GM19025 (cell line): Measurements from ENCODE around the gene RBFOX2.

Experiments
- ATAC-seq: cut with Tn5 transposase; IDR thresholded peaks from one replicate; pipeline ENCODE4 v1.9.1; 2021; ENCODE audit warnings: mild to moderate bottlenecking, low read depth, moderate library complexity; ENCODE audit not compliant: unreplicated experiment

RBFOX2 gene

DNA sequence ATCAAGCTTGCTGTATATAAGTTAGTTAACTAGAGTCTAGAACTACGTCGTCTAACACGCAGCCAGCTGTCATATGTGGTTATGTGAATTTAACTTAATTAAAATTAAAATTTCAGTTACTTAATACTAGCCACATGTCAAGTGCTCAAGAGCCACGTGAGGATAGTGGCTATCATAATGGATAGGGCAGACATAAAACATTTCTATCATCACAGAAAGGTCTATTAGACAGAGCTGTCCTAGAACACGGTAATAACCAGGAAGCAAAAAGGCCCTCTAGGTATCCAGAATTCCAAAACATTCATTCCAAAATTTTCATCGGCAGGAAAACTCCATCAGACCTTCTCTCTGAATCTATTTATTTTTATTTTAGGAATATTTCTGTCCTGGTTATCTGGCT lies 123.9 kb downstream of the RBFOX2 start:
- ATAC-seq = no peak

- ATAC-seq = no peak
Observed at GRCh38 chr22:35904336-35904692, 124.3 kb downstream of the RBFOX2 start.

- no peak for ATAC-seq
Observed at GRCh38 chr22:35903571-35904335, 124.9 kb downstream of the RBFOX2 start.

GRCh38 chr22:35900483-35901168 lies 128.0 kb downstream of the RBFOX2 start:
- no peak for ATAC-seq

GRCh38 chr22:35899736-35900135 lies 128.9 kb downstream of the RBFOX2 start:
- no peak for ATAC-seq

DNA sequence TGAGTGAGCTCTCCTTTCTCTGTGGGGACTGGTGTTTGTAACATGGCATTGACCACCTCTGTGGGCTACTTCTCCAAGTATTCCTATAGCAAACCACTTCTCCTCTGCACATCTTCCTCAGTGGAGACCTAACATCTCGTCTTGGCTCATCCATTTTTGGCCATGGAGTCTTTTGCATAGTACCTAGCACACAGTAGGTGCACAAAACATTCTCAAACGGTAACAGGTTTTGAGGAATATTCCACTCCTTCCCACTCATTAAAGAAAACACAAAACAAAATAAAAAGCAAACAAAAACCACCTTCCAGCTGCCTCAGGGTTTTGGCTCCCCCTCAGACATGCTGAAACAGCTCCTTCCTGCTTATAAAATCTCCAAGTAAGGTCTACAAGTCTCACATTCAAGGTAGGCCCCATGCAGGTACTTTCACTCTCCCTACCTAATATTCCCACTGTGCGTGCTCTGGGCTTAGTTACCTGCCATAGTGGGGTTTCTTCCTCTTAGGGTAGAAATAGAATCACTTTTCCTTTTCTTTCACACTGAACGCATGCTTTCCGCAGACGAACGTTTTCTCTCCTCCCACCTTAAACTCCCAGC lies 132.4 kb downstream of the RBFOX2 start:
- ATAC-seq = no peak

- ATAC-seq = no peak
Observed at GRCh38 chr22:35894937-35895708, 133.5 kb downstream of the RBFOX2 start.

DNA sequence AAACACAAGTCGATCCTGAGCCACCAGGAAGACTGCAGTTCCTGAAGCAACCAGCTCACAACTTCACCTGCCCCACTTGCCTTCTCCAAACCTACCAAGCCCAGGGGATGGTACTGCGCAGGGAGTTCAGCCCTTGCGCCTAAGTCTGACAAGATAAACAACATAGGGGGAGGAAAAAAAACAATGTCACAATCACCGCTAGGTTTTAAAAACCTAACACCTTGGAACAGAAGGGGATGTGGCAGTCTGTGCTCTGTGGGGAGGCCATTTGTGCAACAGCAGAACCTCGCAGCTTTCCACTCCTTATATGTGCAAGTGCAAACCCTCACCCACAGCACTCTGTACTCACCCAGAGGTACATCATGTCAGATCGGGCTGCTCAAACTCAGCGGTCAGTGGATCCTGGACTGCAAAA lies 134.2 kb downstream of the RBFOX2 start:
- ATAC-seq = no peak

DNA sequence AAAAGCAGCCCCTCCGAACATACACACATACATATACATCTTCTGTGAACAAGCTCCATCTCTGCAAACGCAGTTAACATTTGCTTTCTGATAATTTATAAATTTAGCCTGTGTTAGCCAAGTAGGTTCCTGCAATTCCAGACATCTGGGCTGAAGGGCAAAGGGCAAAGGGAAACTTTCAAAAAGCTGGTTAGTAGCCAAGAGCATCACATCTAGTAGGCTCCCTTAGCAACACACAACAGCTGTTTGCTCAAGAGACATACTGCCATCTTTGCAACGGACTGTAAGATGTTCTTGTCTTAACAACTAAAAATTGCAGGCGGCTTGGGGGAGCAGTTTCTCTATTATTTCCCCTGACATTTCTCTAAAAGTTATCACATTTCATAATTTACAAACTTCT lies 134.9 kb downstream of the RBFOX2 start:
- ATAC-seq = no peak

DNA sequence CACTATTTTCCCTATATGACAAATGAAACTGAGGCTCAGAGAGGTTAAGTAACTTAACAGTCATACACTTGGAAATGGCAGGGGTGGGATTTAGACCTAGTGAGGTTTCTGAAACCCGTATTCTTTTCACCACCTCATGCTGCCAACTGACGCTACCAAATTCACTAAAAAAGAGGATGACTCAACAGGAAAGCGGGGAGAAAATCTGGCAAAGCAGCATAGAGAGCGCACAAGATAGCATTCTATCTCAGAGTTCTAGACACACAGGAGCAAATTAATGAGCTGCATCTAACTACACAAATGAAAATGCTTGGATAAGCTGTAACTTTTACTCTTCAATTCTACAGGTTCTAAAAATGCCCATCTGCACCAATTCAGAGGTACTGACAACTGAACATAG lies 136.4 kb downstream of the RBFOX2 start:
- ATAC-seq = no peak

DNA sequence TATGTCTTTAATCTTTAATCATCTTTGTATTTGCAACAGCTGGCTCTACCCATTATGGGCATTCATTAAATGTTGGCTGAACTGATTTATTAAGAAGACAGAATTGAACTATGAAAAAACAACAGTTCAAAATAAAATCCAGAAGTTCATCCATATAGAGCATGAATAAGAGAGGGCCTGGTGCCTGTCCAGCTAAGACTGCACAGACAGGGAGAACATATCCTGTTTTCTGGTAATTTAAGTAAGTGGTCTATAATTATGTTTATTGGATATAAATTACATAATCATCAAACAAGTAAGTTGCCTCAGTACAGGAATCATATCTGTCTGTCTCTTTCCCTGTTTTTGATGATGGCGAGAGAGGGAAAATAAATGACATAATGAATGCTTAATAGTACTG lies 137.2 kb downstream of the RBFOX2 start:
- ATAC-seq = no peak

DNA sequence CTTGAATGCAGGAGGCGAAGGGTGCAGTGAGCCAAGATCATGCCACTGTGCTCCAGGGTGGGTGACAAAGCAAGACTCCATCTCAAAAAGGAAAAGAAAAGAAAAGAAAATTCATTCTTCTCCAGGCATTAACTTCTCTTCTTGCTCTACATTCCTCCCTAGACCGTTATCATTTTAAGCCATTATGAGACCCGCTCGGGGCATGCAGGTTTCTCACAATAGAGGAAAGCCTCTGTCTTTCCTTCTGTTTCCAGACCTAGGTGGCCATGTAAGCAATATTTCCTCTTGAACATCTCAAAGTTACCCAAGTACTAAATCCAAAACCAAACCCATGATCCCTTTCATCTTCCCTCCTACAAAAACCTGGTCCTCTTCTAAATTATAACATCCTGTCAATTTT lies 139.6 kb downstream of the RBFOX2 start:
- ATAC-seq = no peak

GRCh38 chr22:35888181-35888870 lies 140.3 kb downstream of the RBFOX2 start:
- no peak for ATAC-seq

DNA sequence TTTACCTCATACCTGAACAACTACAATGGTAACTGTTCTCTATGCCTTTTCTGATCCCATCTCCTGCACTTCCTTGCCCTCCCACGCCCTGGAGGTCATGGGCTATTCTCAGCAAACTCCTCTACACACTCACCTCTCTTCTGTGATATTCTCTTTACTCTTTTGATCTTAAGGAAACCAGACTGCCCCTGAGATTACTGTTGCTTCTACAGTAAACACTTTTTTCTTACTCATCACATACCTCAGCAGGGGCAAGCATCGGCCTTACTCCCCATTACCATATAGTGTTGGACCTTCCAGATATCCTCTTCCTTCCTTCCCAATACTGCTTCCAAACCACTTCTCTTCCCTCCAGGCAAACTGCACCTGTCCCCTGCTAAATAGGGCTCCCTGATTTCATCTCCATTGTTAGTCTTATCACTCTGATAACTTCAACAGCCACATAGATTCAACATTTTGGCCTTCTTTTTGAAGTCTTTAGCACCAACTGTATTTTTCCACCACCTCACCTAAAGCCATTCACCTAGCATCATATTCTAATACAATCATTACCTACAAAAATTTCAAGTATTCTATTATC lies 141.2 kb downstream of the RBFOX2 start:
- ATAC-seq = no peak

DNA sequence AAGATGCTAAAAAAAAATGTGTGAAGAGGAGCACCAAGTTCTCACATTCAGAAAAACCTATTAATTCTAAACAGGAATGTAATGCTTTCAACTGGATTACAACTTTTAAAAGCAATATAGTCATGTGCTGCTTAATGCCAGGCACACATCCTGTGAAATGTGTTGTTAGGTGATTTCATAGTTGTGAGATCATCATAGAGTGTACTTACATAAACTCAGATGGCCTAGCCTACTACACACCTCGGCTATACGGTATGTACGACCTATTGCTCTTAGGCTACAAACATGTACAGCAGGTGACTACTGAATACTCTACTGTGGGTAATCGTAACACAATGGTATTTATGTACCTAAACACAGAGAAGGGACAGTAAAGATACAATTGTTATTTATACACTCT lies 142.3 kb downstream of the RBFOX2 start:
- ATAC-seq = no peak

- no peak for ATAC-seq
Observed at GRCh38 chr22:35884529-35884928, 144.1 kb downstream of the RBFOX2 start.

DNA sequence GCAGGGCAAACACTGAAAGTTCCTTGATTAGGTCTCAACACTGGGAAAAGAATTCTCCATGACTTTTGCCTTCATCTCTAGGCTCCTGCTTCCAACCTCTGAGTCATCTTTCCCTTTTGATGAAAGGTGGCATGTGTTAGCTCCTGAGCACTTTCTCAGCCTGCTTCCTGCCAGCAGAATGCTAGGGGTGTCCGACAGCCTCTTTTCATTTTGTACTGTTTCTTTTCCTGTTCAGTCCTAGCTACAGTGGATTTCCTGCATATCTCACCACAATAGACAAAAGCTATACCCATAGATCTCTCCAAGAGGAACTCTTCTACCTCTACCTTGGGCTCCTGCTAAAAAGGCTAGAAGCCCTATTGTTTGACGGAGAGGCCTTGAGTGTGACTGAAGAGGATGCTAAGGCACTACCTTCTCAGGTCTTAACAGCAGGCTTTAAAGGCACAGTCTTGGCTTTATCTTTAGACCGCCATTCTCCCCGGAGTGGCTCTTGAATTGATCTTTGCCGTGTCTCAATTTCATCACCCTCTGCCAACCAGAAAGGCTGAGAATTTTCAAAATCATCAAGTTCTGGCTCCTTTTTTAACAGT lies 145.5 kb downstream of the RBFOX2 start:
- no peak for ATAC-seq

DNA sequence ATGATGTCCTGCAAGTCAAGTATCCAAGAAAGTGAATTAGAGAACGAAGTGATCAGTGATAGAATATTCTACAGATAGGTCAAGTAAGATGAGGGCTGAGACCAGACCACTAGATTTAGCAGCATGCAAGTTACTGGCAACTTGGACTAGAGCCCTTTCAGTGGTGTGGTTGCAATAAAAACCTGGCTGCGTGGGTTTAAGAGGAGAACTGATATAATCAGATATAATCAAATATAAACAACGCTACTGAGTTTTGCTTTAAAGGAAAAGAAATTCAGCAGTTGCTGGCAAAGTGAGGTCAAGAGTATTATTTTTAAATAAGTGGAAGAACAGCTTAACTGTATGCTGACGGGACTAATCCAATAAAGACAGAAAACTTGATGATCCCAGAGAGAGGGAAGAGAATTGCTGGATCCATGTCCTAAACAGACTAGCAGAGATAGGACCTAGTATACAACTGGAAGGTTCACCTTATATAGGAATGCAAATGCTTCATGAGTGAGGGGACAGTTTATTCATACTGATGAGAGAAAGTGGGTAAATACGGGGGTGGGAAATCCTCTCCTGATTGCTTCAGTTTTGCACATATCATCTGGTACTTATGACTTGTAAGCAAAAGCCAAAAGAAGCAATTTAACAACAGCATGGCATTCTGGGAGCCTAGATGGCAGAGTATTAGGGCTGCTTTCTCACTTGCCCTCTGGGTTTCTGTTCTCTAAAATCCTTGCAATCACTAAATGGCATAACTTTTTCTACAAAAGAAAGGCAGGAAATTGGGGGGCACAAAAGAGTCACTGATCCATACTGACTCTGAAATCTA lies 146.2 kb downstream of the RBFOX2 start:
- no peak for ATAC-seq

GRCh38 chr22:35879351-35879750 lies 149.3 kb downstream of the RBFOX2 start:
- no peak for ATAC-seq
